ENCODE results near the gene EXOC1.
A peak's percentile ranks its signal among the peaks of the same experiment; 100 is the strongest.
"Not testable (repeated sequence)": the region's sequence is repeated elsewhere in the genome, so short reads cannot be mapped to it uniquely, and the experiment has no call there.

EXOC1 gene

GRCh38 chr4:55912249-55912648 is 58.8 kb downstream of the EXOC1 start:
- peak; percentile 20 for DNase-seq

GRCh38 chr4:55920571-55920970 is 67.1 kb downstream of the EXOC1 start:
- DNase-seq = no peak

- DNase-seq = no peak
Measured at GRCh38 chr4:55921093-55921492, 67.6 kb downstream of the EXOC1 start.

- no peak for DNase-seq
Measured at GRCh38 chr4:55925241-55925640, 71.8 kb downstream of the EXOC1 start.

- DNase-seq = no peak
Measured at GRCh38 chr4:55926610-55927009, 73.2 kb downstream of the EXOC1 start.

- DNase-seq = no peak
Measured at GRCh38 chr4:55927803-55928437, 74.5 kb downstream of the EXOC1 start.

GRCh38 chr4:55928846-55929245 is 75.4 kb downstream of the EXOC1 start:
- DNase-seq = no peak

GRCh38 chr4:55931043-55931442 is 77.6 kb downstream of the EXOC1 start:
- DNase-seq = no peak

GRCh38 chr4:55931833-55932232 is 78.4 kb downstream of the EXOC1 start:
- no peak for DNase-seq

- no peak for DNase-seq
Measured at GRCh38 chr4:55932511-55932910, 79.1 kb downstream of the EXOC1 start.

GRCh38 chr4:55933611-55934010 is 80.2 kb downstream of the EXOC1 start:
- no peak for DNase-seq

GRCh38 chr4:55935907-55936306 is 82.5 kb downstream of the EXOC1 start:
- not testable (repeated sequence) for DNase-seq

- DNase-seq = no peak
Measured at GRCh38 chr4:55938481-55938880, 85.0 kb downstream of the EXOC1 start.

- no peak for DNase-seq
Measured at GRCh38 chr4:55939421-55939820, 86.0 kb downstream of the EXOC1 start.

- no peak for DNase-seq
Measured at GRCh38 chr4:55941881-55942396, 88.5 kb downstream of the EXOC1 start.

GRCh38 chr4:55947254-55947882 is 93.9 kb downstream of the EXOC1 start:
- DNase-seq = no peak

- no peak for DNase-seq
Measured at GRCh38 chr4:55947912-55948725, 94.7 kb downstream of the EXOC1 start.

GRCh38 chr4:55948726-55949481 is 95.5 kb downstream of the EXOC1 start, which contains the start of gene CEP135:
Gene CEP135 (plus strand): TSS chr4:55948945. CDS start chr4:55952131, 3,186 bp downstream.
- DNase-seq = peak; percentile 76

- DNase-seq = no peak
Measured at GRCh38 chr4:55949482-55949802, 96.0 kb downstream of the EXOC1 start.

- DNase-seq = no peak
Measured at GRCh38 chr4:55951191-55951922, 97.9 kb downstream of the EXOC1 start.

Data from NCI-H2171 (cell line).